ENCODE data around the gene COL5A1. TPM values are rescaled to one million over a fixed set of nuclear protein-coding genes. Genes with fewer than 3 reads are reported as not detected.

COL5A1 gene
- total and polyA plus RNA-seq, 4 donors = 12.2 to 169 (median 65.4) TPM

GRCh38 chr9:134796882-134797281 is 155.3 kb downstream of the COL5A1 start:
- Histone ChIP-seq H3K9ac (ENCODE audit: insufficient read depth in 1 of 2, low read length in 2 of 2) (no peak overlapping the region), H3K27ac (ENCODE audit: low read depth in 1 of 2, low read length in 1 of 2) (no peak overlapping the region), H3K9me3 (ENCODE audit: control insufficient read depth in 4 of 4, insufficient read depth in 3 of 4, low read length in 3 of 4) (no peaks in the 10 kb centered on the region), H3K4me3 (no peak overlapping the region), H3K4me1 (ENCODE audit: control insufficient read depth in 5 of 5, insufficient read depth in 5 of 5, low read length in 5 of 5) (no peaks in the 10 kb centered on the region), H3K27me3 (ENCODE audit: control insufficient read depth in 3 of 3, insufficient read depth in 3 of 3, low read length in 2 of 3) (no peaks in the 10 kb centered on the region), H3K36me3 (ENCODE audit: control insufficient read depth in 4 of 4, insufficient read depth in 4 of 4, low read length in 4 of 4) (peaks cover 0 to 21% (median 10%) of the 10 kb centered on the region in 4 donors)
- ATAC-seq (ENCODE audit: insufficient read depth, low FRiP score) (peak; percentile 9), DNase-seq (no peak)
- TF ChIP-seq CTCF (IDR thresholded peaks at IDR 0.05; ENCODE audit: control extremely low read depth, extremely low read depth) = no peak
- 81 to 95% methylated on average over 10 of the region's 10 CpGs for whole genome bisulfite sequencing, 2 donors

DNA sequence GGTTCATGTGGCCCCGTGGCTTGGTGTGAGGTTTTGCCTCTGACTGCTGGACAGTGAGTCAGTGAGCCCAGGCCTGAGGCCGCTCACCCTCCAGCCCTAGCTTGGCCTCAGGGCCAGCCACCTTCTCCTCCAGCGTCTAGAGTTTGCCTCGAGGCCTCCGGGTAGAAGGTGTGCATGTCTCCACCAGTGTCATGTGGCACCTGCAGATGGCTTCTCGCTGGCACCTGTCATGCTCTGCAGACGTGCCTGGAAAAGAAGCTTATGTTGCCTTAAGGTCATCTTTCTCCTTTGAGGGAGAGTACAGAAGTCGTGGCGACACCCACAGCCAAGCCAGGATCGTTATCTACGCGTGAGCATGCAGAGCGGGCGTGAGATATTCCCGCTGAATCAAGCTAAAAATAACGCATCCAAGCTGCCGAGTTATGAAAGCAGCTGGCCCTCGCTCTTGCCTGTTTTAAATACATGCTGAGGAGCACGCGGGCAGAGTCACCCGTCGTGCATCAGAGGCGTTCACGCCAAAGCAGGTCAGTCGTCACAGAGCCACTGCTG is 159.3 kb downstream of the COL5A1 start:
- Histone ChIP-seq H3K27ac (ENCODE audit: low read depth in 1 of 2, low read length in 1 of 2) (no peak overlapping the region), H3K9ac (ENCODE audit: insufficient read depth in 1 of 2, low read length in 2 of 2) (no peak overlapping the region), H3K4me1 (ENCODE audit: control insufficient read depth in 5 of 5, insufficient read depth in 5 of 5, low read length in 5 of 5) (no peaks in the 10 kb centered on the region), H3K27me3 (ENCODE audit: control insufficient read depth in 3 of 3, insufficient read depth in 3 of 3, low read length in 2 of 3) (no peaks in the 10 kb centered on the region), H3K4me3 (no peak overlapping the region), H3K9me3 (ENCODE audit: control insufficient read depth in 4 of 4, insufficient read depth in 3 of 4, low read length in 3 of 4) (no peaks in the 10 kb centered on the region), H3K36me3 (ENCODE audit: control insufficient read depth in 4 of 4, insufficient read depth in 4 of 4, low read length in 4 of 4) (peaks cover 0 to 39% (median 15%) of the 10 kb centered on the region in 4 donors)
- ATAC-seq (ENCODE audit: insufficient read depth, low FRiP score) (no peak), DNase-seq (peak in 1 of 3 donors; percentile 19)
- no peak for TF ChIP-seq CTCF (IDR thresholded peaks at IDR 0.05; ENCODE audit: control extremely low read depth, extremely low read depth)
- 84 to 92% methylated on average over 25 of the region's 25 CpGs for WGBS, 2 donors

- H3K4me1 ChIP-seq (ENCODE audit: control insufficient read depth in 5 of 5, insufficient read depth in 5 of 5, low read length in 5 of 5) = no peaks in the 10 kb centered on the region
- no peak overlapping the region for H3K27ac ChIP-seq (ENCODE audit: low read depth in 1 of 2, low read length in 1 of 2)
- no peak overlapping the region for H3K4me3 ChIP-seq
- H3K9ac ChIP-seq (ENCODE audit: insufficient read depth in 1 of 2, low read length in 2 of 2) = no peak overlapping the region
- H3K27me3 ChIP-seq (ENCODE audit: control insufficient read depth in 3 of 3, insufficient read depth in 3 of 3, low read length in 2 of 3) = no peaks in the 10 kb centered on the region
- peaks cover 0 to 47% (median 14%) of the 10 kb centered on the region in 4 donors for H3K36me3 ChIP-seq (ENCODE audit: control insufficient read depth in 4 of 4, insufficient read depth in 4 of 4, low read length in 4 of 4)
- ATAC-seq (ENCODE audit: insufficient read depth, low FRiP score) (no peak), DNase-seq (no peak)
- no peak for TF ChIP-seq CTCF (IDR thresholded peaks at IDR 0.05; ENCODE audit: control extremely low read depth, extremely low read depth)
- H3K9me3 ChIP-seq (ENCODE audit: control insufficient read depth in 4 of 4, insufficient read depth in 3 of 4, low read length in 3 of 4) = no peaks in the 10 kb centered on the region
- 95 to 96% methylated on average over 17 of the region's 17 CpGs for WGBS, 2 donors
Observed at GRCh38 chr9:134802216-134802795, 160.7 kb downstream of the COL5A1 start.

Data from lung (tissue), 12 donors.